ENCODE results near the gene TSPAN18.

TSPAN18 gene

GRCh38 chr11:44876194-44876723, 149.5 kb downstream of the TSPAN18 start:
- TF ChIP-seq CTCF (IDR thresholded peaks at IDR 0.05; ENCODE audit: low read depth, low read length, poor library complexity, severe bottlenecking) (no peak), EZH2phosphoT487 (IDR thresholded peaks at IDR 0.05; ENCODE audit: borderline replicate concordance, low read length) (no peak)
- H3K36me3 ChIP-seq (ENCODE audit: control insufficient read depth, low read length), result no peaks in the 10 kb centered on the region
- no peaks in the 10 kb centered on the region for H3K9me2 ChIP-seq (replicated peaks; ENCODE audit: control insufficient read depth, low read length)
- no peak overlapping the region for H3K4me2 ChIP-seq (ENCODE audit: low read length)
- H3K79me2 ChIP-seq (ENCODE audit: control insufficient read depth, low read length), result no peaks in the 10 kb centered on the region
- H3K4me3 ChIP-seq (ENCODE audit: low read length), result no peak overlapping the region
- no peaks in the 10 kb centered on the region for H3K9me3 ChIP-seq (ENCODE audit: control insufficient read depth, insufficient read depth, low read length)
- H4K20me1 ChIP-seq (ENCODE audit: control insufficient read depth, insufficient read depth, low read depth, low read length), result no peaks in the 10 kb centered on the region
- peaks cover 5% of the 10 kb centered on the region for H3K4me1 ChIP-seq (ENCODE audit: control insufficient read depth, low read length)
- H3K27me3 ChIP-seq (ENCODE audit: control insufficient read depth, low read length), result no peaks in the 10 kb centered on the region
- H3F3A ChIP-seq (ENCODE audit: control insufficient read depth, insufficient read depth), result no peaks in the 10 kb centered on the region
- no peak overlapping the region for H3K27ac ChIP-seq (ENCODE audit: low read depth, low read length)

GRCh38 chr11:44876906-44877305, 150.1 kb downstream of the TSPAN18 start:
- H3K4me1 ChIP-seq (ENCODE audit: control insufficient read depth, low read length), result no peaks in the 10 kb centered on the region; the same call in 1 of the 2 replicates
- TF ChIP-seq CTCF (IDR thresholded peaks at IDR 0.05; ENCODE audit: low read depth, low read length, poor library complexity, severe bottlenecking) (no peak), EZH2phosphoT487 (IDR thresholded peaks at IDR 0.05; ENCODE audit: borderline replicate concordance, low read length) (no peak)
- H3F3A ChIP-seq (ENCODE audit: control insufficient read depth, insufficient read depth), result no peaks in the 10 kb centered on the region
- H3K4me3 ChIP-seq (ENCODE audit: low read length), result no peak overlapping the region
- H3K9me2 ChIP-seq (replicated peaks; ENCODE audit: control insufficient read depth, low read length), result no peaks in the 10 kb centered on the region
- H3K79me2 ChIP-seq (ENCODE audit: control insufficient read depth, low read length), result no peaks in the 10 kb centered on the region
- H3K27ac ChIP-seq (ENCODE audit: low read depth, low read length), result no peak overlapping the region
- H3K9me3 ChIP-seq (ENCODE audit: control insufficient read depth, insufficient read depth, low read length), result no peaks in the 10 kb centered on the region
- no peaks in the 10 kb centered on the region for H3K36me3 ChIP-seq (ENCODE audit: control insufficient read depth, low read length)
- H3K4me2 ChIP-seq (ENCODE audit: low read length), result no peak overlapping the region
- no peaks in the 10 kb centered on the region for H4K20me1 ChIP-seq (ENCODE audit: control insufficient read depth, insufficient read depth, low read depth, low read length)
- H3K27me3 ChIP-seq (ENCODE audit: control insufficient read depth, low read length), result no peaks in the 10 kb centered on the region

GRCh38 chr11:44877571-44878497, 151.1 kb downstream of the TSPAN18 start:
- H3F3A ChIP-seq (ENCODE audit: control insufficient read depth, insufficient read depth), result no peaks in the 10 kb centered on the region
- no peak overlapping the region for H3K4me2 ChIP-seq (ENCODE audit: low read length)
- no peaks in the 10 kb centered on the region for H3K27me3 ChIP-seq (ENCODE audit: control insufficient read depth, low read length)
- no peaks in the 10 kb centered on the region for H3K4me1 ChIP-seq (ENCODE audit: control insufficient read depth, low read length)
- H3K9me3 ChIP-seq (ENCODE audit: control insufficient read depth, insufficient read depth, low read length), result no peaks in the 10 kb centered on the region
- TF ChIP-seq EZH2phosphoT487 (IDR thresholded peaks at IDR 0.05; ENCODE audit: borderline replicate concordance, low read length), result no peak
- no peak for TF ChIP-seq CTCF (IDR thresholded peaks at IDR 0.05; ENCODE audit: low read depth, low read length, poor library complexity, severe bottlenecking)
- no peak overlapping the region for H3K4me3 ChIP-seq (ENCODE audit: low read length)
- no peaks in the 10 kb centered on the region for H4K20me1 ChIP-seq (ENCODE audit: control insufficient read depth, insufficient read depth, low read depth, low read length)
- H3K36me3 ChIP-seq (ENCODE audit: control insufficient read depth, low read length), result no peaks in the 10 kb centered on the region
- H3K9me2 ChIP-seq (replicated peaks; ENCODE audit: control insufficient read depth, low read length), result no peaks in the 10 kb centered on the region
- no peak overlapping the region for H3K27ac ChIP-seq (ENCODE audit: low read depth, low read length)
- H3K79me2 ChIP-seq (ENCODE audit: control insufficient read depth, low read length), result no peaks in the 10 kb centered on the region

Data from DOHH2 (cell line).